Spleen (tissue), 7 donors: ENCODE measurements around the gene NAA80.

Source experiments
- CTCF ChIP-seq, 11 experiments: fragments of 200-600 bp in 7 of 11; fragments of 450-650 bp in 4 of 11; sonication (generic) in 4 of 11; IDR thresholded peaks in 8 of 11; conservative IDR thresholded peaks in 3 of 11; 1 replicate in 7 of 11; 2 replicates in 4 of 11; pipeline versions ENCODE4 v1.4.0 to v1.8.0; 2016 to 2021; ENCODE audit warnings: antibody characterized with exemption in 11 of 11, inconsistent platforms in 4 of 11, mild to moderate bottlenecking in 1 of 11
- POLR2A ChIP-seq, 3 donors: fragments of 450-650 bp; IDR thresholded peaks; one replicate each; pipeline ENCODE4 v1.5.1; 2017; ENCODE audit warnings: antibody characterized with exemption in 3 of 3, mild to moderate bottlenecking in 1 of 3
- donor health status: DM: no; HTN: no; CAD: no; lungs with moderate emphysema.
- donor health status: DM: no; HTN: no; CAD: no.
- donor health status: DM: no; HTN: no; CAD: no.

GRCh38 chr3:50337175-50337861, 38.1 kb upstream of the NAA80 start:
- TF ChIP-seq CTCF (IDR thresholded peaks at IDR 0.05 in 8 of 11, conservative IDR thresholded peaks at IDR 0.05 in 3 of 11) (peak in 1 of 11 experiments; percentile 7), POLR2A (IDR thresholded peaks at IDR 0.05) (peak; percentile 30 to 83 (median 76))
